Panc1 (cell line): ENCODE results near the gene LRIG3. TPM values are rescaled to one million over a fixed set of nuclear protein-coding genes. Genes with fewer than 3 reads are reported as not detected.

Experiments
- ATAC-seq: fragments of 200-7000 bp; cut with Tn5 transposase; 2 replicates; pipeline ENCODE4 v1.9.1; 2020; ENCODE audit warnings: mild to moderate bottlenecking, moderate library complexity
- BruUV-seq: library from RNA; stranded (reverse); fragments of 400-500 nt; replicated peaks from 2 replicates; lab custom pipeline; 2021; lab: Mats Ljungman, UMichigan
- CTCF ChIA-PET: fragments of 300-600 bp; sonication (Branson Sonifier 250); formaldehyde crosslinking; loops from one replicate; lab custom pipeline; 2022; ENCODE audit warnings: antibody characterized with exemption; lab: Charles Lee
- POLR2A ChIA-PET: fragments of 300-600 bp; sonication (Branson Sonifier 250); formaldehyde crosslinking; loops from one replicate; lab custom pipeline; 2022; ENCODE audit warnings: antibody characterized with exemption; lab: Charles Lee
- DNase-seq: peaks from one replicate; pipeline ENCODE4 v3.0.0-alpha.2; 2010; ENCODE audit warnings: low read depth, low spot score
- H3K27ac ChIP-seq: 2 replicates; pipeline ENCODE4 v1.5.1; 2011; ENCODE audit warnings: mild to moderate bottlenecking, low read length, inconsistent platforms
- H3K27me3 ChIP-seq: fragments of 200-500 bp; sonication (Bioruptor generic); 2 replicates; pipeline ENCODE4 v1.6.0; 2014; ENCODE audit warnings: low read length, inconsistent platforms; ENCODE audit not compliant: control insufficient read depth, insufficient read depth
- H3K36me3 ChIP-seq: fragments of 200-500 bp; sonication (Bioruptor generic); 2 replicates; pipeline ENCODE4 v1.5.1; 2014; ENCODE audit warnings: inconsistent platforms, mild to moderate bottlenecking, low read length, moderate library complexity; ENCODE audit not compliant: control insufficient read depth, insufficient read depth
- H3K4me1 ChIP-seq: 2 replicates; pipeline ENCODE4 v1.5.1; 2011; ENCODE audit warnings: inconsistent platforms, mild to moderate bottlenecking, low read length, moderate library complexity; ENCODE audit not compliant: control insufficient read depth, insufficient read depth
- H3K4me3 ChIP-seq, 2 experiments: 2 replicates each; pipeline ENCODE4 v1.5.1; 2011 to 2012; ENCODE audit warnings: low read depth in 2 of 2, low read length in 2 of 2, mild to moderate bottlenecking in 2 of 2, inconsistent platforms in 1 of 2, moderate library complexity in 1 of 2
- H3K9me3 ChIP-seq: fragments of 200-500 bp; sonication (Bioruptor generic); 2 replicates; pipeline ENCODE4 v1.5.1; 2014; ENCODE audit warnings: low read depth, mild to moderate bottlenecking, inconsistent platforms, low read length, moderate library complexity; ENCODE audit not compliant: control insufficient read depth, insufficient read depth
- POLR2AphosphoS5 ChIP-seq: IDR thresholded peaks from 2 replicates; pipeline ENCODE4 v1.6.1; 2012; ENCODE audit warnings: mild to moderate bottlenecking, low read depth, low read length, moderate library complexity
- SIN3A ChIP-seq: IDR thresholded peaks from 2 replicates; pipeline ENCODE4 v1.6.1; 2012; ENCODE audit warnings: low read depth, mild to moderate bottlenecking, low read length, moderate library complexity, borderline replicate concordance; ENCODE audit not compliant: insufficient read depth
- TCF7L2 ChIP-seq: IDR thresholded peaks from 2 replicates; pipeline ENCODE4 v1.6.1; 2011; ENCODE audit warnings: mild to moderate bottlenecking, low read depth, low read length, inconsistent platforms
- in situ Hi-C: cut with HindIII; loops from 2 replicates; pipeline ENCODE4 v1.10.0; 2016; ENCODE audit warnings: low sequenced_read_pairs, low pct_unique_long_range_greater_than_20kb
- intact Hi-C: fragments of 100-400 bp; cut with micrococcal nuclease; formaldehyde crosslinking; loops from one replicate; pipeline ENCODE4 v1.10.0; 2022; ENCODE audit not compliant: unreplicated experiment
- total RNA-seq: library from RNA; stranded (reverse); gene quantifications from one replicate; pipeline ENCODE4 v1.2.1, GENCODE V29; 2021; ENCODE audit not compliant: unreplicated experiment
- TF ChIP-seq, protein P1 (sequence below), 2 experiments: IDR thresholded peaks; 2 replicates each; pipeline ENCODE4 v1.6.1; 2011 to 2012; ENCODE audit warnings: low read depth in 2 of 2, control low read depth in 1 of 2, low read length in 1 of 2, mild to moderate bottlenecking in 1 of 2, moderate library complexity in 1 of 2; ENCODE audit not compliant: insufficient read depth in 1 of 2
- TF ChIP-seq, protein P2 (sequence below): fragments of 450-650 bp; IDR thresholded peaks from 2 replicates; pipeline ENCODE4 v1.5.1; 2017; ENCODE audit warnings: mild to moderate bottlenecking

Gene LRIG3
- total RNA-seq, 1 experiment from 2014 or later, result 12.1 TPM

DNA sequence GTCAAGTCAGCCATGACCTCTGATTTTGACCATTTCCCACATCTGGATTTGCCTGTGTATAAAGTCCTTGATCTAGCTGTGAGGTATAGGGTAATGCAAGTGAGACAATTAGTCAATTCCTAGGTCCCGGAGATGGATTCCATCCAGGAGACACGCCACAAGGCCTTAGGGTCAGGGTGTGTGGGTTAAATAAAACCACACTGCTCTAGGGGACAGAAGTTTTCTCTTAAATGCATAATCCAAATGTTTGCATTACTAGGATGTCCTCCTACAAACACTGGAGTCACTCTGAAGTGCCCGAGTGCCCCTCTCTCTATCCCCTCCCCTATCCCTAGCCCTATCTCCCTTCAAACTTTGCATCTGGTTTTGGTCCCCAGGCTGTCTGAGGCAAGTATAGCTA, 26.8 kb downstream of the LRIG3 start:
- no peaks in the 10 kb centered on the region for H3K4me1 ChIP-seq
- H3K36me3 ChIP-seq, result peaks cover 9% of the 10 kb centered on the region; the same call in 1 of the 2 replicates
- in situ Hi-C loops (no loop called here), intact Hi-C loops (no loop called here)
- ChIA-PET POLR2A (no interaction called here), CTCF (no interaction called here)
- no peak overlapping the region for H3K27ac ChIP-seq
- TF ChIP-seq POLR2AphosphoS5, result no peak
- no peak for TF ChIP-seq TCF7L2
- TF ChIP-seq SIN3A, result no peak
- TF ChIP-seq, protein P1, sequence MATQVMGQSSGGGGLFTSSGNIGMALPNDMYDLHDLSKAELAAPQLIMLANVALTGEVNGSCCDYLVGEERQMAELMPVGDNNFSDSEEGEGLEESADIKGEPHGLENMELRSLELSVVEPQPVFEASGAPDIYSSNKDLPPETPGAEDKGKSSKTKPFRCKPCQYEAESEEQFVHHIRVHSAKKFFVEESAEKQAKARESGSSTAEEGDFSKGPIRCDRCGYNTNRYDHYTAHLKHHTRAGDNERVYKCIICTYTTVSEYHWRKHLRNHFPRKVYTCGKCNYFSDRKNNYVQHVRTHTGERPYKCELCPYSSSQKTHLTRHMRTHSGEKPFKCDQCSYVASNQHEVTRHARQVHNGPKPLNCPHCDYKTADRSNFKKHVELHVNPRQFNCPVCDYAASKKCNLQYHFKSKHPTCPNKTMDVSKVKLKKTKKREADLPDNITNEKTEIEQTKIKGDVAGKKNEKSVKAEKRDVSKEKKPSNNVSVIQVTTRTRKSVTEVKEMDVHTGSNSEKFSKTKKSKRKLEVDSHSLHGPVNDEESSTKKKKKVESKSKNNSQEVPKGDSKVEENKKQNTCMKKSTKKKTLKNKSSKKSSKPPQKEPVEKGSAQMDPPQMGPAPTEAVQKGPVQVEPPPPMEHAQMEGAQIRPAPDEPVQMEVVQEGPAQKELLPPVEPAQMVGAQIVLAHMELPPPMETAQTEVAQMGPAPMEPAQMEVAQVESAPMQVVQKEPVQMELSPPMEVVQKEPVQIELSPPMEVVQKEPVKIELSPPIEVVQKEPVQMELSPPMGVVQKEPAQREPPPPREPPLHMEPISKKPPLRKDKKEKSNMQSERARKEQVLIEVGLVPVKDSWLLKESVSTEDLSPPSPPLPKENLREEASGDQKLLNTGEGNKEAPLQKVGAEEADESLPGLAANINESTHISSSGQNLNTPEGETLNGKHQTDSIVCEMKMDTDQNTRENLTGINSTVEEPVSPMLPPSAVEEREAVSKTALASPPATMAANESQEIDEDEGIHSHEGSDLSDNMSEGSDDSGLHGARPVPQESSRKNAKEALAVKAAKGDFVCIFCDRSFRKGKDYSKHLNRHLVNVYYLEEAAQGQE (IDR thresholded peaks at IDR 0.05; ENCODE audit: insufficient read depth in 1 of 2, low read depth in 2 of 2, low read length in 1 of 2), result no peak
- BruUV-seq, result no TSS peak
- H3K27me3 ChIP-seq, result no peaks in the 10 kb centered on the region
- H3K4me3 ChIP-seq, result no peak overlapping the region
- no peaks in the 10 kb centered on the region for H3K9me3 ChIP-seq
- DNase-seq, result no peak
- no peak for ATAC-seq

DNA sequence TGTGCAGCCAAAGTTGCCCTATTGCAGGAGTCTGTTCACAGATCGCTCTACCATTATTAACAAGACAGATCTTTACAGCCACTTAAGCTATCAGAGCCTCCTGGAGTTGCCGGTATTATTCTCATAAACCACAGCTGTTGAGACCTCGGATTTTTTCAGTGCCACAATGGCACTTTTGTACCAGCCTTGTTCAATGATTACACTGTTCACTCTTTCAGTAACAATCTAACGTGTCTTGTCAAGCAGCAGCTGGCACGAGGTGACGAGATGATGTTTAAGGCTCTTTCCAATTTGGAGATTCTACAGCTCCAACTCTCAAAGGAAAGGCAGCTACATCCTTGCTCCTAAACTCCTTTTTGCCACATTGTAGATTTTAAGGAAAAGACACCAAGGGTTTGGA, 30.7 kb downstream of the LRIG3 start:
- TF ChIP-seq SIN3A (no peak), POLR2AphosphoS5 (no peak), TCF7L2 (no peak)
- TF ChIP-seq, protein P1 (IDR thresholded peaks at IDR 0.05; ENCODE audit: insufficient read depth in 1 of 2, low read depth in 2 of 2, low read length in 1 of 2), result no peak
- TF ChIP-seq, protein P2, sequence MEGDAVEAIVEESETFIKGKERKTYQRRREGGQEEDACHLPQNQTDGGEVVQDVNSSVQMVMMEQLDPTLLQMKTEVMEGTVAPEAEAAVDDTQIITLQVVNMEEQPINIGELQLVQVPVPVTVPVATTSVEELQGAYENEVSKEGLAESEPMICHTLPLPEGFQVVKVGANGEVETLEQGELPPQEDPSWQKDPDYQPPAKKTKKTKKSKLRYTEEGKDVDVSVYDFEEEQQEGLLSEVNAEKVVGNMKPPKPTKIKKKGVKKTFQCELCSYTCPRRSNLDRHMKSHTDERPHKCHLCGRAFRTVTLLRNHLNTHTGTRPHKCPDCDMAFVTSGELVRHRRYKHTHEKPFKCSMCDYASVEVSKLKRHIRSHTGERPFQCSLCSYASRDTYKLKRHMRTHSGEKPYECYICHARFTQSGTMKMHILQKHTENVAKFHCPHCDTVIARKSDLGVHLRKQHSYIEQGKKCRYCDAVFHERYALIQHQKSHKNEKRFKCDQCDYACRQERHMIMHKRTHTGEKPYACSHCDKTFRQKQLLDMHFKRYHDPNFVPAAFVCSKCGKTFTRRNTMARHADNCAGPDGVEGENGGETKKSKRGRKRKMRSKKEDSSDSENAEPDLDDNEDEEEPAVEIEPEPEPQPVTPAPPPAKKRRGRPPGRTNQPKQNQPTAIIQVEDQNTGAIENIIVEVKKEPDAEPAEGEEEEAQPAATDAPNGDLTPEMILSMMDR, result no peak
- in situ Hi-C loops, result no loop called here
- ChIA-PET CTCF (no interaction called here), POLR2A (no interaction called here)
- no peak for ATAC-seq
- Histone ChIP-seq H3K27ac (no peak overlapping the region), H3K36me3 (peaks cover 15% of the 10 kb centered on the region; the same call in 1 of the 2 replicates), H3K4me3 (no peak overlapping the region), H3K27me3 (no peaks in the 10 kb centered on the region), H3K9me3 (no peaks in the 10 kb centered on the region), H3K4me1 (no peaks in the 10 kb centered on the region)
- intact Hi-C loops, result no loop called here
- BruUV-seq, result no TSS peak
- DNase-seq, result no peak
